GM04503 (cell line): Measurements from ENCODE around the gene COL26A1.
A peak's percentile ranks its signal among the peaks of the same experiment; 100 is the strongest.
"Not testable (repeated sequence)": the region's sequence is repeated elsewhere in the genome, so short reads cannot be mapped to it uniquely, and the experiment has no call there.

Source experiments
- DNase-seq: peaks from one replicate; pipeline ENCODE4 v3.0.0-alpha.2; 2012; ENCODE audit warnings: low read depth

COL26A1 gene

GRCh38 chr7:101450064-101450463, 87.4 kb downstream of the COL26A1 start:
- DNase-seq = no peak

GRCh38 chr7:101453617-101454016, 90.9 kb downstream of the COL26A1 start:
- DNase-seq = peak; percentile 1

GRCh38 chr7:101457001-101457750, 94.5 kb downstream of the COL26A1 start:
- no peak for DNase-seq

- no peak for DNase-seq
Observed at GRCh38 chr7:101465131-101465530, 102.5 kb downstream of the COL26A1 start.

- no peak for DNase-seq
Observed at GRCh38 chr7:101465576-101466196, 103.0 kb downstream of the COL26A1 start.

- DNase-seq = no peak
Observed at GRCh38 chr7:101466871-101467270, 104.2 kb downstream of the COL26A1 start.

- DNase-seq = no peak
Observed at GRCh38 chr7:101468546-101469275, 106.0 kb downstream of the COL26A1 start.

- DNase-seq = no peak
Observed at GRCh38 chr7:101470668-101471487, 108.2 kb downstream of the COL26A1 start.

GRCh38 chr7:101474178-101474577, 111.5 kb downstream of the COL26A1 start:
- no peak for DNase-seq

GRCh38 chr7:101475691-101476090, 113.0 kb downstream of the COL26A1 start:
- not testable (repeated sequence) for DNase-seq

GRCh38 chr7:101479217-101479616, 116.5 kb downstream of the COL26A1 start:
- no peak for DNase-seq

- DNase-seq = not testable (repeated sequence)
Observed at GRCh38 chr7:101486056-101486432, 123.4 kb downstream of the COL26A1 start.

- DNase-seq = no peak
Observed at GRCh38 chr7:101486433-101487104, 123.9 kb downstream of the COL26A1 start.

- no peak for DNase-seq
Observed at GRCh38 chr7:101487105-101487458, 124.4 kb downstream of the COL26A1 start.

GRCh38 chr7:101487753-101488152, 125.1 kb downstream of the COL26A1 start:
- DNase-seq = no peak

- no peak for DNase-seq
Observed at GRCh38 chr7:101488826-101489572, 126.3 kb downstream of the COL26A1 start.

GRCh38 chr7:101490439-101490838, 127.8 kb downstream of the COL26A1 start:
- DNase-seq = not testable (repeated sequence)

- DNase-seq = not testable (repeated sequence)
Observed at GRCh38 chr7:101491442-101491841, 128.8 kb downstream of the COL26A1 start.

- no peak for DNase-seq
Observed at GRCh38 chr7:101494602-101495329, 132.1 kb downstream of the COL26A1 start.

GRCh38 chr7:101496017-101496416, 133.3 kb downstream of the COL26A1 start:
- no peak for DNase-seq
